SJSA1 (cell line): ENCODE data around the gene FAM20C. TPM values are rescaled to one million over a fixed set of nuclear protein-coding genes. Genes with fewer than 3 reads are reported as not detected.

ENCODE experiments used
- DNase-seq, 2 experiments: peaks; one replicate each; pipeline ENCODE4 v3.0.0-alpha.2; 2015 to 2020; ENCODE audit warnings: low spot score in 2 of 2, low read depth in 1 of 2
- H3K27ac ChIP-seq: fragments of 250-450 bp; sonication (Bioruptor Pico); 2 replicates; pipeline ENCODE4 v1.5.1; 2020; ENCODE audit warnings: mild to moderate bottlenecking, moderate library complexity
- H3K27me3 ChIP-seq: fragments of 250-450 bp; sonication (Bioruptor Pico); replicated peaks from 2 replicates; pipeline ENCODE4 v1.5.1; 2020; ENCODE audit warnings: mild to moderate bottlenecking, moderate library complexity
- H3K36me3 ChIP-seq: fragments of 250-450 bp; sonication (Bioruptor Pico); 2 replicates; pipeline ENCODE4 v1.5.1; 2020; ENCODE audit warnings: mild to moderate bottlenecking
- H3K4me1 ChIP-seq: fragments of 250-450 bp; sonication (Bioruptor Pico); replicated peaks from 2 replicates; pipeline ENCODE4 v1.6.1; 2021; ENCODE audit warnings: mild to moderate bottlenecking
- H3K4me3 ChIP-seq: fragments of 250-450 bp; sonication (Bioruptor Pico); 2 replicates; pipeline ENCODE4 v1.5.1; 2020; ENCODE audit warnings: mild to moderate bottlenecking
- H3K9me3 ChIP-seq: fragments of 250-450 bp; sonication (Bioruptor Pico); replicated peaks from 2 replicates; pipeline ENCODE4 v1.5.1; 2020; ENCODE audit warnings: mild to moderate bottlenecking
- total RNA-seq: library from RNA; depleted of rRNA; stranded (reverse); fragments of >200 nt; shearing (Covaris generic); gene quantifications from 2 replicates; pipeline ENCODE4 v1.2.3, GENCODE V29; 2014

The FAM20C gene
- total RNA-seq, 1 experiment from 2014 or later, result 0.18 TPM

DNA sequence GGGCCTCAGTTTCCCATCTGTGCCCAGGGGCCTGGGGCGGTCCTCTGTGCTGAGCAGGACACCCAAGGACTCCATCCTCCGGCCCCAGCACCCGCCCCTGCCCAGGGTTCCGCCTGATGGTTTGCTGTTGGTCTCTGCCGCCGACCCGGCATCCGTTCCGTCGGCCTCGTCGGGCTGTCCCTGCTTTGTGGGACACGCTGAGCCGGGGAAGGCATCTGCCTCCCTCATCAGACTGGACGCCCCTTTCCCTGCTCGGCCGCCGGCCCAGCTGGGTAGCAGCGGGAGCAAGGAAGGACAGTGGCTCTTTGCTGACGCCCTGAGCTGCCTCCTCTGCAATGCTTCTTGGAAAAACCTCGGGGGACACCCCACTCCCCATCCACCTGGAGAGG, 39.5 kb downstream of the FAM20C start:
- DNase-seq, result no peak
- H3K9me3 ChIP-seq, result no peaks in the 10 kb centered on the region
- H3K4me3 ChIP-seq, result no peak overlapping the region
- H3K4me1 ChIP-seq, result peaks cover 72% of the 10 kb centered on the region
- no peaks in the 10 kb centered on the region for H3K36me3 ChIP-seq
- no peak overlapping the region for H3K27ac ChIP-seq
- H3K27me3 ChIP-seq, result no peaks in the 10 kb centered on the region

- H3K4me3 ChIP-seq, result no peak overlapping the region
- H3K27me3 ChIP-seq, result no peaks in the 10 kb centered on the region
- no peaks in the 10 kb centered on the region for H3K36me3 ChIP-seq
- no peak overlapping the region for H3K27ac ChIP-seq
- DNase-seq, result peak in 1 of 2 experiments; percentile 24
- no peaks in the 10 kb centered on the region; the same call in 1 of the 2 replicates for H3K9me3 ChIP-seq
- peaks cover 65% of the 10 kb centered on the region for H3K4me1 ChIP-seq
Observed at GRCh38 chr7:232410-233248, 40.3 kb downstream of the FAM20C start.

DNA sequence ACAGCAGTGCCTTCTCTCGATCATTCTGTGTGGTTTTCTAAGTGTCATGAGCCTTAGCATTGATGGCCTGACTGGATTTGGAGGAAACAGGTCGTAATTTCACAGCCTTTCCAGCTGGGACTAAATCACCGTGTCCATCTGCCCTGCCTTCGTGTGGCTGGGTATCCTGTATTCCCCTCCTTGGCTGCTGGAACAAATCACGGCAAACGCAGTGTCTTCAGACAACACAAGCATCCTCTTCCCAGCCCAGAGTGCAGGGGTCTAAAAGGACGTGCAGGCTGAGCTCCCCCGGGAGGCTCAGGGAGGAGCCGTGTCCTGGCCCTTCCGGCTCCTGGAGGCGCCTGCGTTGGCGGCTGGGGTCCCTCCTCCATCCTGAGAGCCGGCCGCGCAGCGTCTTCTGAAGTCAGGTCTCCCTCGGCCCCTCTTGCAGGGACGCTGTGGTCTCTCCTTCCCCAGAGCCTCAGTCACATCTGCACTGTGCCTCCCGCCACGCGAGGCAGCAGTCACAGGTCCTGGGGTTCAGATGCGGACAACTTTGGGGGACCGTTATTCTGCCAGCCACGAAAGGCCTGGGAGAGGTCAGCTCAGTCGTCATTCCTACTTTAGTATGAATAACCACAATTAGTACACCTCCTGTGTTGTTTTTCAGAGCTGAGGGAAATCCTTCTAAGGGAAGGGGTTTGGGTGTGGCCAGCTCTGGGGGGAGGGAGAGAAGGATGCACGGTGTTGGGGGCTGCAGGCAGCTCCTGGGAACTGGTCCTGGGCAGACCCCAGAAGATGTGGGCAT, 41.1 kb downstream of the FAM20C start:
- no peaks in the 10 kb centered on the region for H3K36me3 ChIP-seq
- DNase-seq, result no peak
- no peaks in the 10 kb centered on the region for H3K27me3 ChIP-seq
- H3K27ac ChIP-seq, result peak overlapping the region; percentile 59
- no peak overlapping the region for H3K4me3 ChIP-seq
- no peaks in the 10 kb centered on the region; the same call in 1 of the 2 replicates for H3K9me3 ChIP-seq
- peaks cover 57% of the 10 kb centered on the region for H3K4me1 ChIP-seq

DNA sequence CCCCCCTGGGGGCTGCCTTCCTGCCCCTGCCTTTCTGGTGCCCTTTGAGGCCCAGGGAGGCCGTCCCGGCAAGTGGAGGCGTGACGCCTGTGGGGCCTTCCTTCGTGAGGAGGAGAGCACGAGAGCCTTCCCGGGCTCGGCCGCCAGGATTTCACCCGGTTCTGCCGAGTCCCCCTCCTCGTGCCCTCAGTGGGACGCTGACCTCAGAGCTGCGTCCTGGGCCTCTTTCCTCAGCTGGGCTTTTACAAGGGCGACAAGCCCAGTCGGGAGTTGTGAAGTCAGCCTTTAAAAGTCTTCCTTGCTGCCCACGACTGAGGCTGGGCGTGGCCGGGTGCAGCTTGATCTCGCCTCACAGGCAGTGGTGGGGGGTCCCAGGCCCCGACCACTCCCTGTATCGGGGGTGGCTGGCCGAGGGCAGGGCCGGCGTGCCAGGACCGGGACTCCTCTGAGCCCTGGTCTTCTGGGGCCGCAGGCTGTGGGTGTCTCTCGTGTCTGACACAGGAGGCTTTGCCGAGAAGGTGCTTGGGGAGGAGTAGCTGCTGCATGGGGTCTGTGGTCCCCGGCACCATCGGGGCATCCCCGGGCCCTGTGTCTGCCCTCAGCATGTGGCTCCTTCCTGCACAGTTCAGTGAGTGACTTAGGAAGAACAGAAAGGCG, 41.8 kb downstream of the FAM20C start:
- Histone ChIP-seq H3K27ac (peak overlapping the region; percentile 59), H3K4me3 (no peak overlapping the region), H3K9me3 (no peaks in the 10 kb centered on the region; the same call in 1 of the 2 replicates), H3K27me3 (no peaks in the 10 kb centered on the region), H3K4me1 (peaks cover 49% of the 10 kb centered on the region), H3K36me3 (no peaks in the 10 kb centered on the region)
- no peak for DNase-seq

DNA sequence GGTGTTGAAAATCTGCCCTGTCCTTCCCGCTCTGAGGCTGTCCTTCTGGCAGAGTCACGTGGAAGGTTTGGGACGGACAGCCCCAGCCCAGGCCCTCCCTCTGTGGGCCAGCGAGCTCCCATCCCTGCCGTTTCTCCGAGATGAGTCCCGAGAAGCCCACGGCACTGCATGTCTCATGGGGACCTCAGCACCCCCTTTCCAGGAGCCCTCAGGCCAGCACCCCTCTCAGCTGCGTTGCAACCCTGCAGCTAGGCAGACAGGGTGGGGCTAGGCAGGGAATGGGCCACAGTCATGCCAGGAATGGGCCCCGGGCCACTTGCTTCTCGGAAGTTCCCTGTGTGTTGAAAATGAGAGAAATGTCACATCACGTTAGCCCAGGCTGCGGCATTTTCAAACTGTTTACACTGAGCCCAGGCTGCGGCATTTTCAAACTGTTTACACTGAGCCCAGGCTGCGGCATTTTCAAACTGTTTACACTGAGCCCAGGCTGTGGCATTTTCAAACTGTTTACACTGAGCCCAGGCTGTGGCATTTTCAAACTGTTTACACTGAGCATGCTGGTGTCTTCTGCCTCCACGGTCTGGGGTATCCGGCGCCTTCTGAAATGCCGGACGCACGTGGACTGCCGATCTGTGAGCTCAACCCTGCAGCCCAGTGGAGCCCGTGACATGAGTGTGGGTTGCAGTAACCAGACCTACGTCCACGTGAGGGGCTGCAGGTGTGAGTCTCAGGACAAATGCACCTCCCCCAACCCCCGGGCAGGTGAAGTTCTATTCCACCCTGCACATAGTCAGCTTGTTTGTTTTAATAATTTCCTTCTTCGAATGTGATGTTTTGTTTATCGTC, 42.6 kb downstream of the FAM20C start:
- H3K9me3 ChIP-seq, result no peaks in the 10 kb centered on the region; the same call in 1 of the 2 replicates
- no peak overlapping the region for H3K4me3 ChIP-seq
- DNase-seq, result peak; percentile 88 to 89
- no peaks in the 10 kb centered on the region for H3K27me3 ChIP-seq
- H3K27ac ChIP-seq, result peak overlapping the region; percentile 59
- no peaks in the 10 kb centered on the region for H3K36me3 ChIP-seq
- peaks cover 42% of the 10 kb centered on the region for H3K4me1 ChIP-seq

DNA sequence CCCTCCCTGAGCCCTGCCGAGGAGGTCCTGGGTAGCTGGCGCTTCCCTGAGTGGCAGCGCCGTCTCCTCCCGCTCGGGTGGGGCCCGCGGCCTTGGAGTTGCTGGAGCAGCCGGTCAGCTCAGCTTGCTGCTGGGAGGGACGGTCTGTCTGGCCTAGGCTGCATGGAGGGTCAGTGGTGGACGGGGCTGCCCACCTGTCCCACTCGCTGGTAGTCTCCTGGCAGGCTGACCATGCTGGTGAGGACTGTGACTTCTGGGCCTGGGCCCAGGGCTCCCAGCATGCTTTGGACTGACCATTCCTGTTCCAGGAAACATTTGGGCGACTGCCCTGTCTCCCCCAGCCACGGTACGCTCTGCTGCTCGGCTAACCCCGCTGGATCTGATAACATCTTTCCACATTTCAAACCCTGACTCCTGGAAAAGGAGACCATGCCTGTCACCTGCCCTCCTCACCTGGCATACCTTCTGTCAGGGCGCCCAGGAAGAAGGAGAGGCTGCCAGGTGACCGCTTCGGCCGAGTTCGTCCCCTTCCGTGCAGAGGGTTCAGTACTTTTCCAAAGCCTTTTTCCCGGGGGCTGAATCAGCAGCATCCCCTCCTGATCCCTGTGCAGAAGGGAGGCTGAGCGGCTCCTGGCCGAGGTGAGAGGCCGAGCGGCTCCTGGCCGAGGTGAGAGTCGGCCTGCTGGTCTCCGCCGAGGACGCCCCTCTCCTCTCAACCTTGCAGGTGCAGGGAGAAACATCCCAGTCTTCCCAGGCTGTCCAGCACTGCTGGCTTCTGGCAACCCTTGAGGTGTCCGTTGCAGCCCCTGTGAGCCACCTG, 43.4 kb downstream of the FAM20C start:
- no peaks in the 10 kb centered on the region for H3K36me3 ChIP-seq
- no peak overlapping the region for H3K4me3 ChIP-seq
- DNase-seq, result no peak
- no peaks in the 10 kb centered on the region; the same call in 1 of the 2 replicates for H3K9me3 ChIP-seq
- peak overlapping the region; percentile 5; the same call in 1 of the 2 replicates for H3K27ac ChIP-seq
- no peaks in the 10 kb centered on the region for H3K27me3 ChIP-seq
- peaks cover 40% of the 10 kb centered on the region for H3K4me1 ChIP-seq

- Histone ChIP-seq H3K27me3 (no peaks in the 10 kb centered on the region), H3K9me3 (no peaks in the 10 kb centered on the region; the same call in 1 of the 2 replicates), H3K4me3 (no peak overlapping the region), H3K36me3 (no peaks in the 10 kb centered on the region), H3K27ac (no peak overlapping the region), H3K4me1 (peaks cover 40% of the 10 kb centered on the region)
- no peak for DNase-seq
Observed at GRCh38 chr7:236967-237366, 44.6 kb downstream of the FAM20C start.

DNA sequence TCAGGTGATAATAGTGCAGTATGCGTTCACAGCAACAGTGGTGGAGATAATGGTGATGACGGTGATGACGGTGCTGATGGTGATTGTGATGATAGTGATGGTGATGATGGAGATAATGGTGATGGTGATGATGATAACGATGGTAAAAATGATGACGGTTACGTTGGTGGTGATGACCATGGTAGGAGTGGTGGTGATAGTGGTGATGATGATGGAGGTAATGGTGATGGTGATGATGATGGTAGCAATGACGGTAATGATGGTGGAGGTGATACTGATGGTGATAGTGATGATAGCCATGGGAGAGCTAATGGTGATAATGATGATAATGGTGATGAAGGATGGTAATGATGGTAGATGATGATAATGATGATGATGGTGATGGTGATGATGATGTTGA, 45.0 kb downstream of the FAM20C start:
- Histone ChIP-seq H3K27me3 (no peaks in the 10 kb centered on the region), H3K4me1 (peaks cover 37% of the 10 kb centered on the region), H3K27ac (no peak overlapping the region), H3K4me3 (no peak overlapping the region), H3K9me3 (no peaks in the 10 kb centered on the region; the same call in 1 of the 2 replicates), H3K36me3 (no peaks in the 10 kb centered on the region)
- DNase-seq, result no peak

DNA sequence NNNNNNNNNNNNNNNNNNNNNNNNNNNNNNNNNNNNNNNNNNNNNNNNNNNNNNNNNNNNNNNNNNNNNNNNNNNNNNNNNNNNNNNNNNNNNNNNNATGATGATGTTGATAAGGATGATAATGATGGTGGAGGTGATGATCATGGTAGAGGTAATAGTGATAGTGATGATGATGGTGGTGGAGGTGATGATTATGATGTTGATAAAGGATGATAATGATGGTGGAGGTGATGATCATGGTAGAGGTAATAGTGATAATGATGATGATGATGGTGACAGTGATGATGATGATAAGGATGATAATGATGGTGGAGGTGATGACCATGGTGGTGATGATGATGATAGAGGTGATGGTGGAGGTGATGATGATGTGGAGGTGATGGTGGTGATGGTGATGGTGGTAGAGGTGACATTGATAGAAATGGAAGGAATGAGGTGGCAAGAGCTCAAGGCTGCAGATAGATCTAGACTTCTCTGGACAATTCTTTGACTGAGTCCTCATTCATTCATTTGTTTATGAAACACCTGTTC, 47.8 kb downstream of the FAM20C start:
- Histone ChIP-seq H3K4me1 (peaks cover 11% of the 10 kb centered on the region), H3K36me3 (no peaks in the 10 kb centered on the region), H3K27me3 (no peaks in the 10 kb centered on the region), H3K9me3 (no peaks in the 10 kb centered on the region; the same call in 1 of the 2 replicates), H3K4me3 (no peak overlapping the region), H3K27ac (no peak overlapping the region)
- no peak for DNase-seq

GRCh38 chr7:240887-241421, 48.6 kb downstream of the FAM20C start:
- Histone ChIP-seq H3K27ac (no peak overlapping the region), H3K27me3 (no peaks in the 10 kb centered on the region), H3K4me1 (peaks cover 3% of the 10 kb centered on the region), H3K9me3 (no peaks in the 10 kb centered on the region; the same call in 1 of the 2 replicates), H3K4me3 (no peak overlapping the region), H3K36me3 (no peaks in the 10 kb centered on the region)
- no peak for DNase-seq

GRCh38 chr7:241513-241912, 49.1 kb downstream of the FAM20C start:
- Histone ChIP-seq H3K36me3 (no peaks in the 10 kb centered on the region), H3K4me3 (no peak overlapping the region), H3K27me3 (no peaks in the 10 kb centered on the region), H3K4me1 (no peaks in the 10 kb centered on the region), H3K27ac (no peak overlapping the region), H3K9me3 (no peaks in the 10 kb centered on the region; the same call in 1 of the 2 replicates)
- no peak for DNase-seq
